ENCODE results near the gene RAX.
A peak's percentile ranks its signal among the peaks of the same experiment; 100 is the strongest.
"Not testable (repeated sequence)": the region's sequence is repeated elsewhere in the genome, so short reads cannot be mapped to it uniquely, and the experiment has no call there.

The RAX gene

GRCh38 chr18:59273759-59274532, 692 bp upstream of the RAX start:
- DNase-seq (ENCODE audit: low spot score) (no peak), FAIRE-seq (no peak)

GRCh38 chr18:59272221-59272888, 899 bp downstream of the RAX start:
- FAIRE-seq (no peak), DNase-seq (ENCODE audit: low spot score) (no peak)

GRCh38 chr18:59271606-59272220, 1.5 kb downstream of the RAX start:
- FAIRE-seq, result no peak
- DNase-seq (ENCODE audit: low spot score), result no peak

GRCh38 chr18:59270689-59271257, 2.5 kb downstream of the RAX start:
- FAIRE-seq, result no peak

GRCh38 chr18:59269563-59270119, 3.6 kb downstream of the RAX start:
- FAIRE-seq (no peak), DNase-seq (ENCODE audit: low spot score) (no peak)

More at GRCh38 chr18:59270689-59271257, 2.5 kb downstream of the RAX start:
- DNase-seq (ENCODE audit: low spot score), result no peak

- no peak for DNase-seq (ENCODE audit: low spot score)
- FAIRE-seq, result no peak
Observed at GRCh38 chr18:59268721-59269562, 4.3 kb downstream of the RAX start.

GRCh38 chr18:59268127-59268720, 5.0 kb downstream of the RAX start:
- FAIRE-seq (no peak), DNase-seq (ENCODE audit: low spot score) (no peak)

- DNase-seq (ENCODE audit: low spot score) (no peak), FAIRE-seq (no peak)
Observed at GRCh38 chr18:59267503-59268126, 5.6 kb downstream of the RAX start.

GRCh38 chr18:59266886-59267502, 6.3 kb downstream of the RAX start:
- FAIRE-seq, result no peak
- no peak for DNase-seq (ENCODE audit: low spot score)

- no peak for FAIRE-seq
- DNase-seq (ENCODE audit: low spot score), result no peak
Observed at GRCh38 chr18:59266459-59266858, 6.8 kb downstream of the RAX start.

- DNase-seq (ENCODE audit: low spot score) (no peak), FAIRE-seq (no peak)
Observed at GRCh38 chr18:59265974-59266369, 7.3 kb downstream of the RAX start.

- DNase-seq (ENCODE audit: low spot score), result peak; percentile 77
Observed at GRCh38 chr18:59265246-59265973, 7.8 kb downstream of the RAX start.

GRCh38 chr18:59264651-59265245, 8.5 kb downstream of the RAX start:
- FAIRE-seq (no peak), DNase-seq (ENCODE audit: low spot score) (no peak)

More at GRCh38 chr18:59265246-59265973, 7.8 kb downstream of the RAX start:
- FAIRE-seq, result no peak

GRCh38 chr18:59264121-59264571, 9.1 kb downstream of the RAX start:
- DNase-seq (ENCODE audit: low spot score), result no peak
- no peak for FAIRE-seq

- DNase-seq (ENCODE audit: low spot score), result no peak
- no peak for FAIRE-seq
Observed at GRCh38 chr18:59263661-59264060, 9.6 kb downstream of the RAX start.

GRCh38 chr18:59262243-59262642, 11.0 kb downstream of the RAX start:
- DNase-seq (ENCODE audit: low spot score); FAIRE-seq: not testable (repeated sequence)

- FAIRE-seq, result not testable (repeated sequence)
Observed at GRCh38 chr18:59261842-59262241, 11.4 kb downstream of the RAX start.

GRCh38 chr18:59255491-59255890, 17.8 kb downstream of the RAX start:
- not testable (repeated sequence) for DNase-seq (ENCODE audit: low spot score); FAIRE-seq

More at GRCh38 chr18:59261842-59262241, 11.4 kb downstream of the RAX start:
- DNase-seq (ENCODE audit: low spot score), result not testable (repeated sequence)

Measured in urothelium cell line (cell line).